ENCODE data around the gene KIF16B.

KIF16B gene

GRCh38 chr20:16346956-16347355, 226.3 kb downstream of the KIF16B start:
- DNase-seq = no peak

GRCh38 chr20:16337707-16338106, 235.5 kb downstream of the KIF16B start:
- no peak for DNase-seq

GRCh38 chr20:16327606-16328005, 245.6 kb downstream of the KIF16B start:
- DNase-seq = no peak

GRCh38 chr20:16321291-16321690, 252.0 kb downstream of the KIF16B start:
- no peak for DNase-seq

GRCh38 chr20:16317445-16318362, 255.5 kb downstream of the KIF16B start:
- DNase-seq = no peak

- no peak for DNase-seq
Observed at GRCh38 chr20:16316513-16316912, 256.7 kb downstream of the KIF16B start.

- DNase-seq = no peak
Observed at GRCh38 chr20:16314748-16315159, 258.5 kb downstream of the KIF16B start.

- no peak for DNase-seq
Observed at GRCh38 chr20:16314320-16314719, 258.9 kb downstream of the KIF16B start.

- DNase-seq = no peak
Observed at GRCh38 chr20:16313917-16314316, 259.3 kb downstream of the KIF16B start.

- no peak for DNase-seq
Observed at GRCh38 chr20:16312998-16313397, 260.2 kb downstream of the KIF16B start.

GRCh38 chr20:16311756-16312155, 261.5 kb downstream of the KIF16B start:
- DNase-seq = no peak

GRCh38 chr20:16308754-16309153, 264.5 kb downstream of the KIF16B start:
- DNase-seq = no peak

GRCh38 chr20:16302818-16303217, 270.4 kb downstream of the KIF16B start:
- DNase-seq = no peak

GRCh38 chr20:16301986-16302385, 271.3 kb downstream of the KIF16B start:
- no peak for DNase-seq

- DNase-seq = no peak
Observed at GRCh38 chr20:16299897-16300296, 273.4 kb downstream of the KIF16B start.

- DNase-seq = no peak
Observed at GRCh38 chr20:16296931-16297330, 276.3 kb downstream of the KIF16B start.

GRCh38 chr20:16295534-16295933, 277.7 kb downstream of the KIF16B start:
- DNase-seq = no peak

- DNase-seq = no peak
Observed at GRCh38 chr20:16293590-16293989, 279.7 kb downstream of the KIF16B start.

- no peak for DNase-seq
Observed at GRCh38 chr20:16292226-16292880, 280.9 kb downstream of the KIF16B start.

- no peak for DNase-seq
Observed at GRCh38 chr20:16290358-16290757, 282.9 kb downstream of the KIF16B start.

GRCh38 chr20:16287776-16288175, 285.5 kb downstream of the KIF16B start:
- DNase-seq = no peak

GRCh38 chr20:16286601-16287000, 286.6 kb downstream of the KIF16B start:
- DNase-seq = no peak

- DNase-seq = no peak
Observed at GRCh38 chr20:16284385-16285100, 288.7 kb downstream of the KIF16B start.

- DNase-seq = no peak
Observed at GRCh38 chr20:16283978-16284377, 289.3 kb downstream of the KIF16B start.
